GM18519 (cell line): Measurements from ENCODE around the gene SLX9.
"Not testable (repeated sequence)": the region's sequence is repeated elsewhere in the genome, so short reads cannot be mapped to it uniquely, and the experiment has no call there.

Experiments
- ATAC-seq: cut with Tn5 transposase; IDR thresholded peaks from one replicate; pipeline ENCODE4 v1.9.1; 2021; ENCODE audit warnings: mild to moderate bottlenecking, moderate library complexity; ENCODE audit not compliant: unreplicated experiment, low FRiP score

Gene SLX9

DNA sequence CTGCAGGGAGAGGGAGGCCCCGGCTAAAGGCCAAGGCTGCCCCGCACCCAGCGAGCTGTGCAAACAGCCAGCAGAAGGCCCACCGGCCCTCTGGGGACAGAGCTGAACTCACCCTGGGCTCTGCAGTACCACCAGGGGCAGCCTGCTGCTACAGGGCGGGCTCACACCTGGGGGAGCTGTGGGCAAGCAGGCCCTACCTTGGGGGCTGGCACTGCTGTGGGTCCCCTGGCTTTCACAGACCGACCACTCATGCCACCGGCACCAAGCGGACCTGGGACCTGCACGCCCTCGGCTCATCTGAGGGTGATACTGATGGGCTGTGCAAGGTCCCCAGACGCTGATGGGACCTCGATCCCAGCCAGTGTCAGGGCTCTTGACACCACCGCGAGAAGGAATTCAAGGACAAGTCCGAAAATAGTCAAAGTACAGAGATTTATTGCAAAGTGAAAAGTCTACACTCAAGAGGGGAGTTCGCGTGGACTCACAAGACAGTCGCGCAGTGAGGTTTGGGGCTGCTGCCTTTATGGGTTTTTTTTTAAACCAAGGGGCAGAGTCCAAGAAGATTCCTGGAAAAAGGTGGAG, 73.5 kb downstream of the SLX9 start:
- no peak for ATAC-seq

DNA sequence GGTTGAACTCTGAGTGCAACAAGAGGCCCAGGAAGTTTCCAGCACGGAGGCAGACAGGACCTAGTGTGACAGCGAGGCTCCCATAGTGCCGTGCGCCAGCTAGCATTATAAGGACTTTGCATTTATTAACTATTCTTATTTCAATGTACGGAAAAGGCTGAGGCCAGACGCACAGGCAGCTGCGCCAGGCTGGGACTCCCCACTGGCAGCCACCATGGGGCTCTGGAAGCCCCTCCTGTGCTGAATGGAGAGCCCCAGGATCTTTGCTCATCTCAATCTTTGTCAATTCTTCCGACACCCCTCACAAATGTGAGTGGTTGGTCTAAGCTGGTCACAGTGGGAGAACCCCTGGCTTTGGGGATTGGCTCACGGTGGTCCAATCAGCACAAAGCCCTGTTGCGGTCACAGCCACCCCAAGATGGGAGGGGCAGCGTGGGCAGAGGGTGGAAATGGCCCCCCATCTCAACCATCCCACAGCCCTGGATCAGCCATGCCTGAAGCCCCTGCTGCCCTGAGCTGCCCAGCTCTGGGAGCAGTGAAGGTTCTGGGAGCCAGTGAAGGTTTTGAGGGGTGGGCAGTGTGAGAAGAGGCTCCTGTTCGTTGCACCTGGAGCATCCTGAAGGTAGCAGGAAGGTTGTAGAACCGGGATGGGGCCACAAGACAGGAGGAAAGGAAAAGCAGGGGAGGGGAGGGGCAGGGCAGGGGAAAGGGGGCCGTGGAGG, 75.1 kb downstream of the SLX9 start:
- ATAC-seq: no peak

GRCh38 chr21:45015469-45015860, 75.6 kb downstream of the SLX9 start:
- no peak for ATAC-seq

DNA sequence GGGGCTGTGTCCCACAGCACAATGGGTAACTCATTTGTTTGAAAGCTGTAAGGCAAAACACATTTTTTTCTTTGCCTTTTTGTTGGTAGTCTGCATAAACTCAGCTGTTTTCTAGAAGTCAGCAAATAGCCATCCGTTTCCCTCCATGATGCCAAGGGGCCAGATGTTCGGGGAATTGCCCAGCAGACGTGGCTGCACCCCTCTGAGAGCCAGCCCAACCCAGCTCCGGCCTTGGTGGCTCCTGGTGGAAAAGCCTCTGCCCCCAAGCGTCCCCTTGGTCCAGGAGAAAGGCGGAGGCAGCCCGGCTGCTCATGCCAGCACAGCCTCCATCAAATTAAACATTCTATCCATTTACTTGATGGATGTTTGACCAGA, 76.2 kb downstream of the SLX9 start:
- no peak for ATAC-seq

GRCh38 chr21:45016406-45017038, 76.7 kb downstream of the SLX9 start:
- ATAC-seq: no peak

DNA sequence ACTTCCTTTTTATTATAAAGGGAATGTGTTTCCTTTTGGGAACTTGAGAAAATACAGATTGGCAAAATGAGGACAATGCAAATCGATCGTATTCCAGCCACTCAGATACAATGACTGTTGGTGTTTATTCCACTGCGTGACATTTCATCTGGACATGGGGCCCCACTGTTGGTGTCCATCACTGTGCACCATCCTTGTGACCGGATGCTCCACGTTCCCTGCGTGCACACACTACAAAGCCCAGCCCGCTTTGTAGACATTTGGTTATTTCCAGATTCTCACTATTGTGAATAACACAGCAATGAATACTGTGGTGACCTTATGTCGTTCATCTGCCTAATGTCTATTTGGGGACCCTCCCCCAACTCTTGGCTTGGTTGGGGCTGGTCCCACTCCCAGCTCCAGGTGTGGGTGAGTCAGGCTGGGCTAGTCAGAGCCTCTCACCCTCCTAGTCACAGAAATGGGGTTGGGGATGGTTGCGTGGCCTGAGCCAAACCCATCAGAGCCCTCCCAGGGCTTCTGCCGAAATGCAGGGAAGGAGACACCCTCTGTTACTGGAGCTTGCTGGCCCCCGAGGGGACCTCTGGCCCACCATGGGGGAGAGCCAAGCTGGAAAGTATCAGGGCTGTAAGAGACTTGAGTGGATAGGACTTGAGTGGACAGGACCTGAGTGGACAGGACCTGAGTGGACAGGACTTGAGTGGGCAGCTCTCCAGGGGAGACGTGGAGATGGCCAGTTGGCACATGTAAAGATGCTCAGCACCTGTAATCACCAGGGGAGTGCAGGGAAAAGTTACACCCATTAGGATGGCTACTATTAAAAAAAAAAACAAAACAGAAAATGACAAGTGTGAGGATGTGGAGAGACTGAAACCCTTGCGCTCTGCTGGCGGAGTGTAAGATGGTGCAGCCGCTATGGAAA, 77.5 kb downstream of the SLX9 start:
- no peak for ATAC-seq

GRCh38 chr21:45018131-45019075, 78.6 kb downstream of the SLX9 start:
- ATAC-seq: no peak

DNA sequence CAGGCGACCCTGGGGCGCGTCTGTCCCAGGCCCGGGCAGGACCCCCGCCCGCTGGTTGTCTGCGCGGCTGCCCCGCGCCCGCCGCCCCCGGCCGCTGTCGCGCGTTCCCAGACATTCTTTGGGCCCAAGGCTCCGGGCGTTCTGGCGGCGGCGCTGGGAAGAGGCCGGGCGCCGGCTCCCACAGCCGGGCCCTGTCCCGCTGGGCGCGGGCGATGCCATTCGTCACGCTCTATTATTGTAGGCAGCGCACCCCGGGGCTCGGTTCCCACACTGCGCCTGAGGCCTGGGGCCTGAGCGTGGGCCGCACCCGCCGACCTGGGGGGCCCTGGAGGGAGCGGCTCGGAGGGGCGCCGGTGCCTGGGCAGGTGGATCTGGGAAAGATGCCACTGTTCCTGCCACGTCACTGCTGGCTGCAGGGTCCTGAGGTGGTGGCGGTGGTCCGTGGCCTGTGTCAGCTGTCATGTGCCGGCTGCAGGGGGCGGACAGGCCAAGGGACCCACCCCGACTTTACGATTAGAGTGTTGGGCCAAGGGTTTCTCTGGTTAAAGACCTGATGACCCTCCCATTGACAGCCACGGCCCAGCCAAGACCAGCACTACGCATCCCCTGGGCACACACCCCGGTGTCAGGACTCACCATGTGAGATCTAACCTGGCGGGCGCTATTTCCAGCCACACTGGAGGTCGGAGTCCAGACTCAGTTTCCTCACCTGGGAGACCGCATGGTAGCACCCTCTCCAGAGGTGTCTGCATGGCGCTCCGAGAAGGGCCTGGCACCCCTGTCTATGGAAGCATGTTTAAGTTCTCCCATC, 79.5 kb downstream of the SLX9 start:
- no peak for ATAC-seq

- ATAC-seq: no peak
Observed at GRCh38 chr21:45019887-45020537, 80.2 kb downstream of the SLX9 start.

DNA sequence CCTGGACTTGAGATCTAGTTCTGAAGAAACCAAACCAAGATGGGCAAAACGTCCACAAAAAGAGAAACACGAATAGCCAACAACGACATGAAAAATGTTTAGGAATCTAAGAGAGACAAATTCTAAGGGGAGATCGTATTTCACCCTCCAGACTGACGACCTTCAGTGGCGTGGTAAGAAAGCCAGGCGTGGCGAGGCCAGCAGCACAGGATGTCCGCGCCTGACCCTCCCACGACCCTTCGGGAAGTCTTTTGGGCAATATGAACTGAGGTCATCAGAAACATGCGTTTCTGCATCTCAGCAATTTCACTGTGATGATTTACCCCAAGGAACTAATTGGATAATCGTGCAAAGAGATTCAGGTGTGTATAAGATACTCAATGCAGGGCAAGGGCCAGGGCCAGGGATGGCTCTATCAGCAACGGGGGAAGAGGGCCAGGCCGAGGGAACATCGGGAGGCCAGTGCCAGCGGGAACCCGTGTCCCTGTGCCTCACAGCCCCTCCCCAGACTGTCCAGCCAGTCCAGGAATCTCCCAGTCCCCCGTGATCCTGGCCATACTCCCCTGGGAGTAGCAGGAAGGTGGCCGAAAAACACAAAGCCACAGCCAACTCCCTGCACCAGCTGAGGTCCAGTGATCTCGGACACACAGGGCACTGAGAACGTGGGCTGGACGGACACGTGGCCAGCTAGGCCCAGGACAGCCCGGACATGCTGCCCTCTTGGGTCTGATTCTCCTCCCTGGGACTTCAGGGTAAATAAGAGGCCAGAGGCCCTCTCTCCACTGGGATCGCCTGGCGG, 81.0 kb downstream of the SLX9 start:
- ATAC-seq: no peak

- no peak for ATAC-seq
Observed at GRCh38 chr21:45021428-45022347, 81.9 kb downstream of the SLX9 start.

- no peak for ATAC-seq
Observed at GRCh38 chr21:45022348-45022675, 82.5 kb downstream of the SLX9 start.

GRCh38 chr21:45022736-45023135, 82.9 kb downstream of the SLX9 start:
- no peak for ATAC-seq

GRCh38 chr21:45024516-45024915, 84.7 kb downstream of the SLX9 start:
- not testable (repeated sequence) for ATAC-seq

GRCh38 chr21:45026066-45026745, 86.4 kb downstream of the SLX9 start:
- ATAC-seq: no peak
